ENCODE results near the gene UMODL1.

GRCh38 chr21:42110691-42111469 is 39.8 kb downstream of the UMODL1 start:
- TF ChIP-seq POLR2A (IDR thresholded peaks at IDR 0.05; ENCODE audit: low read length) (no peak), GATA1 (IDR thresholded peaks at IDR 0.05; ENCODE audit: low read depth, low read length) (no peak)

Measured in erythroblast (primary cell).